ENCODE data around the gene PRDX5. TPM values are rescaled to one million over a fixed set of nuclear protein-coding genes. Genes with fewer than 3 reads are reported as not detected.

PRDX5 gene
- total and polyA plus RNA-seq, 7 experiments from 2014 or later, result 41.4 to 195 (median 59.6) TPM

GRCh38 chr11:64289002-64289564, 28.8 kb upstream of the PRDX5 start:
- Mint-ChIP-seq H3K4me1 (peaks cover 12 to 20% (median 16%) of the 10 kb centered on the region in 7 donors), H3K27ac (no peak overlapping the region), H3K4me3 (peak overlapping the region in 2 of 10 donors; percentile 16 to 56), H3K36me3 (peaks cover 0 to 3% (median 0%) of the 10 kb centered on the region in 5 donors), H3K27me3 (peaks cover 16 to 29% (median 21%) of the 10 kb centered on the region in 5 donors), H3K9me3 (peaks cover 0 to 2% (median 0%) of the 10 kb centered on the region in 11 donors)
- no peaks in the 10 kb centered on the region for H3K9me3 ChIP-seq (ENCODE audit: control insufficient read depth in 2 of 3, low read length in 3 of 3)
- H3K4me1 ChIP-seq (ENCODE audit: control insufficient read depth in 2 of 2, insufficient read depth in 2 of 2, low read length in 2 of 2), result peaks cover 6 to 7% of the 10 kb centered on the region in 2 donors
- POLR2A ChIA-PET, result interaction anchor here (0.6 to 1.2 kb wide), 4 partner anchors 12 to 97 kb away, joined by 3 to 4 read pairs (median 3); partner anchors contain the start of genes FERMT3, NUDT22 and TRPT1
- ATAC-seq (no peak), DNase-seq (no peak)
- intact Hi-C loops (cut with micrococcal nuclease), result loop anchor here in 1 of 2 donors (5.0 kb wide), 1 partner anchor 82 kb away; the partner anchor contains the start of gene FERMT3
- no peak overlapping the region for H3K4me3 ChIP-seq (ENCODE audit: low read length)
- no peaks in the 10 kb centered on the region for H3K36me3 ChIP-seq (ENCODE audit: control insufficient read depth in 2 of 3, insufficient read depth in 3 of 3, low read length in 3 of 3)
- CTCF ChIA-PET, result interaction anchor here (1.0 to 2.0 kb wide), 3 partner anchors 12 to 84 kb away, joined by 3 to 9 read pairs (median 5); partner anchors contain the start of genes CATSPERZ and NUDT22
- peaks cover 0 to 9% of the 10 kb centered on the region in 2 donors for H3K27me3 ChIP-seq (ENCODE audit: control insufficient read depth in 2 of 2, insufficient read depth in 2 of 2, low read length in 2 of 2)
- H3K27ac ChIP-seq (ENCODE audit: low read depth, low read length), result no peak overlapping the region

- Histone ChIP-seq H3K27ac (ENCODE audit: low read depth, low read length) (no peak overlapping the region), H3K36me3 (ENCODE audit: control insufficient read depth in 2 of 3, insufficient read depth in 3 of 3, low read length in 3 of 3) (no peaks in the 10 kb centered on the region), H3K27me3 (ENCODE audit: control insufficient read depth in 2 of 2, insufficient read depth in 2 of 2, low read length in 2 of 2) (peaks cover 0 to 9% of the 10 kb centered on the region in 2 donors), H3K4me3 (ENCODE audit: low read length) (no peak overlapping the region), H3K4me1 (ENCODE audit: control insufficient read depth in 2 of 2, insufficient read depth in 2 of 2, low read length in 2 of 2) (peaks cover 4 to 5% of the 10 kb centered on the region in 2 donors), H3K9me3 (ENCODE audit: control insufficient read depth in 2 of 3, low read length in 3 of 3) (no peaks in the 10 kb centered on the region)
- H3K27ac Mint-ChIP-seq, result peak overlapping the region in 2 of 9 donors; percentile 41 to 50
- ChIA-PET POLR2A (interaction anchor here (0.7 kb wide), 1 partner anchor 27 kb away, joined by 3 read pairs; the partner anchor contains the start of genes PRDX5 and TRMT112), CTCF (interaction anchor here (1.0 to 2.0 kb wide), 3 partner anchors 11 to 86 kb away, joined by 3 to 9 read pairs (median 5); partner anchors contain the start of genes CATSPERZ and NUDT22)
- peaks cover 12 to 20% (median 14%) of the 10 kb centered on the region in 7 donors for H3K4me1 Mint-ChIP-seq
- no peak for DNase-seq
- H3K27me3 Mint-ChIP-seq, result peaks cover 28 to 44% (median 36%) of the 10 kb centered on the region in 5 donors
- intact Hi-C loops (cut with micrococcal nuclease), result no loop called here
- peaks cover 0 to 2% (median 0%) of the 10 kb centered on the region in 11 donors for H3K9me3 Mint-ChIP-seq
- H3K4me3 Mint-ChIP-seq, result peak overlapping the region; percentile 28 to 88 (median 66)
- ATAC-seq, result no peak
- H3K36me3 Mint-ChIP-seq, result peaks cover 0 to 3% (median 0%) of the 10 kb centered on the region in 5 donors
Observed at GRCh38 chr11:64290352-64291261, 27.3 kb upstream of the PRDX5 start.

GRCh38 chr11:64291262-64291751, 26.6 kb upstream of the PRDX5 start, which contains the start of gene KCNK4:
Gene KCNK4 (plus strand): TSS chr11:64291302. CDS start chr11:64293019, 1,717 bp downstream.
- Mint-ChIP-seq H3K36me3 (peaks cover 0 to 3% (median 0%) of the 10 kb centered on the region in 5 donors), H3K4me3 (peak within 1 kb of the TSS; percentile 28 to 88 (median 66)), H3K27me3 (peaks cover 35 to 51% (median 37%) of the 10 kb centered on the region in 5 donors), H3K9me3 (peaks cover 0 to 2% (median 0%) of the 10 kb centered on the region in 11 donors), H3K27ac (peak within 1 kb of the TSS in 2 of 9 donors; percentile 41 to 50), H3K4me1 (peaks cover 11 to 17% (median 14%) of the 10 kb centered on the region in 7 donors)
- ChIA-PET POLR2A (no interaction called here), CTCF (no interaction called here)
- Histone ChIP-seq H3K4me1 (ENCODE audit: control insufficient read depth in 2 of 2, insufficient read depth in 2 of 2, low read length in 2 of 2) (peaks cover 0 to under 1% of the 10 kb centered on the region in 2 donors), H3K4me3 (ENCODE audit: low read length) (no peak within 1 kb of the TSS), H3K27ac (ENCODE audit: low read depth, low read length) (no peak within 1 kb of the TSS), H3K27me3 (ENCODE audit: control insufficient read depth in 2 of 2, insufficient read depth in 2 of 2, low read length in 2 of 2) (peaks cover 0 to 9% of the 10 kb centered on the region in 2 donors), H3K9me3 (ENCODE audit: control insufficient read depth in 2 of 3, low read length in 3 of 3) (no peaks in the 10 kb centered on the region), H3K36me3 (ENCODE audit: control insufficient read depth in 2 of 3, insufficient read depth in 3 of 3, low read length in 3 of 3) (no peaks in the 10 kb centered on the region)
- DNase-seq (no peak), ATAC-seq (no peak)
- intact Hi-C loops (cut with micrococcal nuclease), result no loop called here

- ATAC-seq (peak; percentile 57), DNase-seq (peak in 3 of 9 donors; percentile 25 to 28 (median 27))
- Histone ChIP-seq H3K27me3 (ENCODE audit: control insufficient read depth in 2 of 2, insufficient read depth in 2 of 2, low read length in 2 of 2) (peaks cover 0 to 11% of the 10 kb centered on the region in 2 donors), H3K4me1 (ENCODE audit: control insufficient read depth in 2 of 2, insufficient read depth in 2 of 2, low read length in 2 of 2) (no peaks in the 10 kb centered on the region), H3K9me3 (ENCODE audit: control insufficient read depth in 2 of 3, low read length in 3 of 3) (no peaks in the 10 kb centered on the region), H3K4me3 (ENCODE audit: low read length) (no peak overlapping the region), H3K27ac (ENCODE audit: low read depth, low read length) (no peak overlapping the region), H3K36me3 (ENCODE audit: control insufficient read depth in 2 of 3, insufficient read depth in 3 of 3, low read length in 3 of 3) (no peaks in the 10 kb centered on the region)
- ChIA-PET POLR2A (interaction anchor here (1.3 kb wide), 1 partner anchor 106 kb away, joined by 6 read pairs; the partner anchor contains the start of gene STIP1), CTCF (no interaction called here)
- intact Hi-C loops (cut with micrococcal nuclease), result loop anchor here in 1 of 2 donors (1.0 kb wide), 1 partner anchor 9 kb away; no protein-coding TSS in a partner anchor
- H3K36me3 Mint-ChIP-seq, result peaks cover 0 to 3% (median 0%) of the 10 kb centered on the region in 5 donors
- H3K4me1 Mint-ChIP-seq, result peaks cover 5 to 11% (median 8%) of the 10 kb centered on the region in 7 donors
- peaks cover 0 to 2% (median 0%) of the 10 kb centered on the region in 11 donors for H3K9me3 Mint-ChIP-seq
- peak overlapping the region in 3 of 10 donors; percentile 57 to 83 (median 77) for H3K4me3 Mint-ChIP-seq
- H3K27me3 Mint-ChIP-seq, result peaks cover 39 to 57% (median 43%) of the 10 kb centered on the region in 5 donors
- no peak overlapping the region for H3K27ac Mint-ChIP-seq
Observed at GRCh38 chr11:64291752-64292459, 26.0 kb upstream of the PRDX5 start.

GRCh38 chr11:64292460-64293254, 25.3 kb upstream of the PRDX5 start:
- Mint-ChIP-seq H3K9me3 (peaks cover 0 to 2% (median 0%) of the 10 kb centered on the region in 11 donors), H3K4me1 (peaks cover 9 to 13% (median 10%) of the 10 kb centered on the region in 7 donors), H3K4me3 (peak overlapping the region in 9 of 10 donors; percentile 36 to 83 (median 66)), H3K36me3 (peaks cover 0 to 3% (median 0%) of the 10 kb centered on the region in 5 donors), H3K27me3 (peaks cover 45 to 65% (median 51%) of the 10 kb centered on the region in 5 donors), H3K27ac (peak overlapping the region in 1 of 9 donors; percentile 43)
- ChIA-PET POLR2A (interaction anchor here (1.1 to 1.3 kb wide), 2 partner anchors 8 to 107 kb away, joined by 3 to 6 read pairs; partner anchors contain the start of genes BAD and STIP1), CTCF (interaction anchor here (0.5 kb wide), 1 partner anchor 88 kb away, joined by 3 read pairs; no protein-coding TSS in a partner anchor)
- Histone ChIP-seq H3K4me1 (ENCODE audit: control insufficient read depth in 2 of 2, insufficient read depth in 2 of 2, low read length in 2 of 2) (no peaks in the 10 kb centered on the region), H3K27ac (ENCODE audit: low read depth, low read length) (no peak overlapping the region), H3K9me3 (ENCODE audit: control insufficient read depth in 2 of 3, low read length in 3 of 3) (no peaks in the 10 kb centered on the region), H3K4me3 (ENCODE audit: low read length) (no peak overlapping the region), H3K36me3 (ENCODE audit: control insufficient read depth in 2 of 3, insufficient read depth in 3 of 3, low read length in 3 of 3) (no peaks in the 10 kb centered on the region), H3K27me3 (ENCODE audit: control insufficient read depth in 2 of 2, insufficient read depth in 2 of 2, low read length in 2 of 2) (peaks cover 0 to 15% of the 10 kb centered on the region in 2 donors)
- no peak for ATAC-seq
- no peak for DNase-seq
- intact Hi-C loops (cut with micrococcal nuclease), result loop anchor here in 1 of 2 donors (1.0 kb wide), 1 partner anchor 9 kb away; no protein-coding TSS in a partner anchor

All from naive thymus-derived CD4-positive, alpha-beta T cell (primary cell).